Amygdala (tissue), 56 donors: Measurements from ENCODE around the gene NFASC.
A peak's percentile ranks its signal among the peaks of the same experiment; 100 is the strongest.

Experiments
- DNase-seq, 56 donors: peaks; one replicate each; lab custom pipeline; 2025; lab: John Stamatoyannopoulos, UW

NFASC gene

DNA sequence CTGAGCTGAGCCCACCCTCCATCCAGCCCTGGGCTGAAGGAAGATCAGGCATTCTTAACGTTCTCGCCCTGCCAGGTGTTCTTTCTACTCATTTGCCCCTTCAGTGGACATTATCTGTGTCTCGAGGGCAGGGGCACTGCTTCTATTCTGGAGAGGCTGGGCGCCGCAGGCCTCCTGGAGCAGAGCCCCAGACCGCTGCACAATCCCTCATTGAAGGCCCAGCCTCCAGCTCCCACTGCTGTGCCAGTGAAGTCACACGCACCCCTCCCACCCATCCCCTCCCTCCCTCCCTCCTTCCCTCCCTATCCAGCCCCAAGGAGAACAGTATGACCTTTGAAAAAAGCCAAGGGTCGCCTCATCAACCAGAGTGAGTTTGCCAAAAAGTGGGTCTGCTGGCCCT is 76.7 kb downstream of the NFASC start:
- DNase-seq: peak in 20 of 56 donors; percentile 9 to 60 (median 32)

DNA sequence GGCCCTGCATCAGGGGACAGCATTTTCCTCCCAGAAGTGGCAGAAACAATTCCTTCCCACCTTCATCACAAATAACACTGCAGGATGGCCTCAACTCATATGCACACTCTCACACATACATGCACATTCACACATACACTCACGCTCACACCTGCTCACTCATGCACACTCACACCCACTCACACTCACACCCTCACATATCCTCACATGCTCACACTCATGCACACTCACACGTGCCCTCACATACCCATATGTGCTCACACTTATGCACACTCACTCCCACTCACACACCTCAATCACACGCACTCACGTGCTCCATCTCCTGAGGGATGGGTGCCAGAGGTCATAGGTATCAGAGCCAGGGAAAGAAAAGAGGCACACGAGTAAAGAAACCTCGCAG is 77.1 kb downstream of the NFASC start:
- no peak for DNase-seq

DNA sequence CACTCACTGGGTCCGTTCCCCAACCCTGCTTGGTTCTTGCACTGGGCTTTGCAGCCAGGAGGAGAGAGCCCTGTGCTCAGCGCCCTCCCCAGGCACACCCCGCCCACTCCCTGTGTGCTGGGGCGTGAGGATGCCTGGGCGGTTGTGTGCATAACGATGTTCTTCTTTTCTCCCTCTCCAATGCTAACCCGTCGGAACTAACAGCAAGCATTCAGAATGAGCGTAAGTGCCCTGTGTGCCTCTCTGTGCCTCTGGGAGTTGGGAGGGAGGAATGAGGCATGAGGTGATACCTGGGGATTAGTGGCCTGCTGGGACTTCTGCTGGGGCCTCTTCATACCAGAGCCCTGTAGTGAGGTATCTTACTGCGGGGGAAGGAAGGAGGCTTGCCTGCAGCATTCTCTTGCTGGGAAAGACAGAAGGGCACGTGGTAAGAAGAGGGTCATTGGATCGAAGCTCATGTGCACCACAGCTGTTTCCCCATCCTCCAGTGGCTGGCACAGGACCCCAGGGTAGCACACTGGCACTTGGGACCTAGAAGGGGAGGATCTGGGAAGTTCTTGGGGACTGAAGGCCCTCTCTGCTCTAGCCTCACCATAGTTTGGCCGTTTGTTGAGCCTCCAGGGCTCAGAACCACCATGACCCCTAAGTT is 79.8 kb downstream of the NFASC start:
- no peak for DNase-seq

DNA sequence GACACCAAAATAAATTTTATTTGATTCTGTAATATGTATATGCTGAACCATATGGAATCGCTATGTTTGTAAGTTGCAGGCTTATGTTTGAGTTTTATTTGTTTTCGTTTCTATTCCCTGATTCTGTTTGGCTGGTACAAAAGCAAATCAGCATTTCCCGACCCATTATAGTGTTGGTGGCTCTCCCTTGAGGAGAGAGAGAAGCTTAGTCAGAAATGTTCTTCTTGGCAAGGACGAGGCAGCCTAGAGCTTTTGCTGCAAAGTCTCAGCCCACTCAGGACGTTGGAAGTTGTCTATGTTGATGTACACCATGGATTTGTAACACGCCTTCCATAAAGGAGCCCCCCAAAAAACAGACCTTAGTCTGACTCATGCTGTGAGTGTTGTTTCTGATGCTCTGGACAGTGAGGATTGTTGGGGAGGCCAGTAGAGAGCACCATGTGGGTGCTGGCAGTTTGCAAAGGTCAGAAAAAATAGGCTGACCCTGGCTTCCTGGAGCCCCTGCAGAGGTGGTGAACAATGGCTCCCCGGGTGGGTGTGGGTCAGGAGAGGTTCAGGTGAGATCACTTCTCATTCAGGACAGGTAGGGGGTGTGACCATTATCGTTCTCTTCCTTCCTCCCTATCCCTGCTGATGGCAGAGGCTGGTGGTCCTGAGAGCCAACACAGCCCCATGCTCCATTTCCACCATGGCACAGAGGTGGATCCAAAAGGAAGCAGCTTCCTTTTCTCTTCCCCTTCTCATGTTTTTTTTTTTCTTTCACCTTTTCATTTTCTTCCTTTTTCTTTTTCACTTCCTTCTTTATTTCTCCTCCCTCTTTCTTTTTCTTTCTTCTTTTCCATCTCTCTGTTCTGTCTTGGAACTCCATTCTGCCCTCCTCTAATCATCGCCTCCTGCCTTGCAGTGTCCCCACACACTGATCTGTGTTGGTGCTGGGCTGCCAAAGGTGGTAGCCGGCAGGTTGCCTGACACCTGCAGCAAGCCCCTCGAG is 88.0 kb downstream of the NFASC start:
- peak in 1 of 56 donors; percentile 26 for DNase-seq

DNA sequence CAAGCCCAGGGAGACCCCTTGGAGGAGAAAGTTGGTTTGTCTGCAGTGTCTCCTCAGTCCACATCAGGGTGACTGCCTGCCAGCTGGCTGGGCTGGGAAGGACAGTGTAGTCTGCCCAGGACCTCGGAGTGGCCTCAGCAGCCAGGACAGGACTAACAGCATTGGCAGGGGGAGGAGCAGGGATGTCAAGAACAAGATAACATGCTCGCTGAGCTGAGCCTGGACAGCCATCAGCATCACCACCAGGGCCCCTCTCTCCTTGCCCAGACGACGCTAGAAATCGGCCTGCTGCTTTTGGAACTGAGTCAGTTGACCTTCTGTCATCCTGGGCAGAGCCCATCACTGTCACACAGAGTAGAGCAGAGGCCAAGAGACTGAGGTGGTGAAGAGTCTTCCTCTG is 88.7 kb downstream of the NFASC start:
- DNase-seq: peak in 2 of 56 donors; percentile 19 to 26

DNA sequence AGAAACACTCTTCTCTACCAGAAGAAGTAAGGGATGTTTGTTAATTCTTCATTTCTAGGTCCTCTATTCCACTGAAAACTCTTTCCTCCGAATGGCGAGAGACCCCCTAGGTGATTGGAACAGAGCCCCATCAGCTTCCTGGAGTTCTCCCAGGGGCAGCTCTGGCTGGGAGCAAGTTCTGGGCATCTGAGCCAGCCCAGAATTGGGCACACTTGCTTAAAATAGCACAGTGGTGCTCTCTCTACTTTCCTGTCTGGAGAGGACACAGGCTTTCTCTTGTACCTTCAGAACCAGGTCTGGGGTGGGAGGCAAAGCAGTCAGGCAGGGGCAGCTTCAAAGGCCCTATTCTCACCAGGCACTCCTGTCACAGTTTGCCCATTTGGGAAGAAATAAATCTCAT is 89.2 kb downstream of the NFASC start:
- DNase-seq: peak in 1 of 56 donors; percentile 11

DNA sequence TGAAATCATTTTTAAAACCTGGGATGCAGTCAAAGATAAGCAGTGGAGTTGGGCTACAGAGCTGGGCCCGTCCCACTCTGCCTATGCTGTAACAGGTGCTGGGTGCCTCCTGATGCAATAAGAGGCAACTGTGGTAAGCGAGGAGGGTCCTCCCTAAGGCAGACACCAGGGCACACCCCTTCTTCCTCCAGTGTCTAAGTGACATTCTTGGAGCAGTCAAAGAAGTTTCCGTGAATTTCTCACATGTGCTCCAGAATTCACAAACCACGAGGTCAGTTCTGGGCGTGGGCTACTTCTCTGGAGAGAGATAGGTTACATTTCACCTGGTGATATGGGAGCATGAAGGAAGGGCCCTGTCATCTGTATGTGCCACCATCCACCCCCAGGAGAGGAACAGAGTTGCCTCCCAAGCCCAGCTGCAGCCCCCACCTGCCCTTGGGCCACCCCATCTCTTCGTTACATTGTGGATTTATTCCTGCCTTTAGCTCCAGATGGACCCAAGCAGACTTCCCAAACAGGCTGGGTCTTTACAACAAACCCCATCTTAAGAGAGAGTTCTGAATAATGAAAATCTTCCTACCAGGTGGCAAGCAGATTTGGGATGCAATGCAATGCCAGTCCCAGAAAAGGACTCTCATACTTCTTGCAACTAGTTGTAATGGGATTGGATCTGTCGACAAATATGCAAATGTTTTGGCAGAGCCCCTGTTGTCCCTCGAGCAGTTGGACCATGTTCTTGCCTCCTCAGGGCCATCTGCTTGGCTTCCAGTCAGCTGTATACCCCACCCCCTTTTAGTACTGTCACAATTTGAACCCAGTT is 89.9 kb downstream of the NFASC start:
- no peak for DNase-seq

DNA sequence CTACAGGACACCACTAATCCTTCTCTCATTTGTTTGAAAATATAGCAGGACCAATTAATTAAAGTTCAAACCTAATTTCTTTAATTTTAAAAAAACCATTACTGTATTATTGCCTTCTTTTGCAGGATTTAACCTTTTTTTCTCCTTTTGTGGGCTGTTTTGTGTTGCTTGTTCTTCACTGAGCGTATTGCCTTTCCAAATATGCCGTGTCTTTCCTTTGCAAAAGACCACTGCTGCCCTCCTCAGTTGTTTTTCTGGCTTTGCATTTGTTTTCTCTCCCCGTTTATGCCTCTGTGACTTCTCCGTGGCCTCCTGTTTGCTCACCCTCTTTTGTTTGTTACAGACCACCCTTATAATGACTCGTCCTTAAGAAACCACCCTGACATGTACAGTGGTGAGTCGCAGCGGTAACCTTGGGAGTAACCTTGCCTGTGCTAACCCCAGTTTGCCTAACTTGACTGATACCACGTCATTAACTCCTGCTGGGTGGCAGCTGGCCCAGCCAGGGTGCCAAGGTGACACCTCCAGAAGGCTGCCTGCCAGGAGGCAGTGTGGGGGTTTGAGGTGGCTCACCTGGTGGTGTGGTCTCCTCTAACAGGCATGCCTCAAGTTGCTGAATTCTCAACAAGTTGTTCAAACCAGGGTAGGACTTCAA is 91.2 kb downstream of the NFASC start:
- DNase-seq: no peak

DNA sequence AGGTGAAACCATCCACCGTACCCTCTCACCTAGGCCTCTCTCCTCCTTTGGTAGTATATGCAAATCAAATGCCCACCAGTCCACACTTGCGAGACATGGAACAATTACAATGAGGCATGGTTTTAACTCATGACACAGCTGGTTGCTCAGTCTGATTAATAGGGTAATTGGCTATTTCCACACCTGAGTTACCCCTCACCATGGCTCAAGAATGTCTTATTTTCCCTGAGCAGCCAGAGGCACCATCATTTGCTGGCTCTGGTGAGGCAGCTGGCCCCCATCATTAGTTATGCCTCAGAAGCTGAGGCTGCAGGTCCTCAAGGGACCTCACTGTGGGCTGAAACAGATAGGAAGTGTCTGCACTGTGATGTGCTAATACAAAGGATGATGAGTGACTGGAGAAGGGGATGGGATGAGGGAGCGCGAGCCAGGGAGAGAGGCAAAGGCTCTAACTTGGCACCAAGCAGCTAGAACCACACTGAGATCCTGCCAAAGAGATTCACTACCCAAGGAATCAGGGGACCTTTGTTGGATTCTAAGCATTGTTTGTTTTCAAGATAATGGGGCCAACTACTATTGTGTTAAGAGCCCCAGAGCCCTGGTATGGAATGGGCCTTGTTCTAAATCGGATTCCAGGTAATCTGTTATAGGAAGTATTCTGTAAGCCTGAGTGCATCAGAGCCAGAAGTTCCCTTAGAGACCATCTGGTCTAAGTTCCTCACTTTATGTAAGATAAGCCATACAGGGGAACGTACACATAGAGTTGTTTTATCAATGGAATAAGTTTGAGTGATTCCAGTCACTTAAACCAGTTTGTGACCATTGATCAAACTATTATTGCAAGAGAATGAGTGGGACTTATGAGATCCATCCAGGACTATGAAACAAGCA is 92.3 kb downstream of the NFASC start:
- DNase-seq: no peak

DNA sequence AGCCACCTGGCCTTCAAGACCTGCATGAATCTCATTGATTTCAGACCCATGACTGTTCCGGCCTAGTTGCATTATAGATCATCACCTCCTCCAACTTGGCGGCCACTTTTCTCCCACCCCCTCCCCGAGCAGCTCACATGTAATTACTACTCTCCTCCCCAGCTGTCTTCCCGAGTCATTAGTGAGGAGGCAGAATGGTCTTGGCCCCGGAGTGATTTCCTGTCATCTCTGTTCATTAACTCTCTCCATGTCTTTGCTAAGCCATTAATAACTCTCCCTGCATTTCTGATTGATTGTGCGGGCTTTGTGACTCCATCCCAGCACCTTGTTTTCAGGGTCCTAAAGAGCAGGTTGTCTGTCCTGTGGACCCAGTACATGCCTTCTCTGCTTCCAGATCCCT is 96.8 kb downstream of the NFASC start:
- no peak for DNase-seq

DNA sequence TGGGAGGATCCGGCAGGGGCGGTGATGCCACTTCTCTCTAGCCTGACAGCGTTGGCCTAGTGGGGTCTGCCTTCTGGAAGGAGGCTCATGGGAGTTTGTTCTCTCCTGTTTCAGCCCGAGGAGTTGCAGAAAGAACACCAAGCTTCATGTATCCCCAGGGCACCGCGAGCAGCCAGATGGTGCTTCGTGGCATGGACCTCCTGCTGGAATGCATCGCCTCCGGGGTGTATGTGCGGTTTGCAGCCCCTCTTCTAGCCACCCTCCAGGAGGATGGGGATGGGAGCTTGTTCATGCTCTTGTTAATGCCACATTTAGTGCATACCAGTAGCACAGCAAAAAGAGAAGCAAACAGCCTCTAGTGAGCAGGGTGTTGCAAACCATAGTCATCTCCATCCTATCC is 97.5 kb downstream of the NFASC start:
- DNase-seq: no peak

DNA sequence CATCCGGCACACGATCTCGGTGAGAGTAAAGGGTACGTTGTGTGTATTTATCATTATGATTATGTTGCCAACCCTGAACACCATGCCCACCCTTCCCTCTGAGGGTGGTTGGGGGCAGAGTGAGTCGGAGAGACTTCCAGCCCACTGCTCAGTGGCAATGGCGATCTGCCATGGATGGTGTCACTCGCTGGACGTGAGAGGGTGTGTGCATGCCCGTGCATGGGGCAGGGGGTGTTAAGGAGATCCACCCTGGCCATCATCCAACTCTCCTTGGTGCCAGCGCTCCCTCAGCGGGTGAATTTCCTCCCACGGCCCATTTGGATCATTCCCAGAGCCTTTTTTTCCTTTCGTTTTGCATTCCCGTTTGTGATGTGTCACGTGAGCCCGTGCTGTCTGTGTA is 98.3 kb downstream of the NFASC start:
- DNase-seq: peak in 3 of 56 donors; percentile 12 to 69 (median 23)

DNA sequence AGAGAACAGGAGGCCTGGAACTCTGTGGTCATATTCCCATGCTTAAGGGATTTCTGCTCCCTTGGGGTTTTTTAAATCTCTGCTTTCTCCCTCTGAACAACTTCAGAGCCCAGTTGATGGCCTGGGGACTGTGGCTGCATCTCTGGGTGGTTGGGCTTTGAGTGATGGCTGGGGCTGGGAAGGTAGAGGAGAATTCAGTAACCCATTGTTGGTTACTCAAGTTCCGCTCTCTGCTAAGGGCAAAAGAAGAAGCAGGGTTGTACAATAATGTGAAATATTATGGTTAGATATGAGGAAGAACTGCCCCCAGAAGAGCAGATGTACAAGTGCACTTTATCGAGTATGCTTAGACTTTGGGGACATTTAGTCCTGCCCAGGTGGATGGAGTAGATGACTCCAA is 100.3 kb downstream of the NFASC start:
- no peak for DNase-seq

DNA sequence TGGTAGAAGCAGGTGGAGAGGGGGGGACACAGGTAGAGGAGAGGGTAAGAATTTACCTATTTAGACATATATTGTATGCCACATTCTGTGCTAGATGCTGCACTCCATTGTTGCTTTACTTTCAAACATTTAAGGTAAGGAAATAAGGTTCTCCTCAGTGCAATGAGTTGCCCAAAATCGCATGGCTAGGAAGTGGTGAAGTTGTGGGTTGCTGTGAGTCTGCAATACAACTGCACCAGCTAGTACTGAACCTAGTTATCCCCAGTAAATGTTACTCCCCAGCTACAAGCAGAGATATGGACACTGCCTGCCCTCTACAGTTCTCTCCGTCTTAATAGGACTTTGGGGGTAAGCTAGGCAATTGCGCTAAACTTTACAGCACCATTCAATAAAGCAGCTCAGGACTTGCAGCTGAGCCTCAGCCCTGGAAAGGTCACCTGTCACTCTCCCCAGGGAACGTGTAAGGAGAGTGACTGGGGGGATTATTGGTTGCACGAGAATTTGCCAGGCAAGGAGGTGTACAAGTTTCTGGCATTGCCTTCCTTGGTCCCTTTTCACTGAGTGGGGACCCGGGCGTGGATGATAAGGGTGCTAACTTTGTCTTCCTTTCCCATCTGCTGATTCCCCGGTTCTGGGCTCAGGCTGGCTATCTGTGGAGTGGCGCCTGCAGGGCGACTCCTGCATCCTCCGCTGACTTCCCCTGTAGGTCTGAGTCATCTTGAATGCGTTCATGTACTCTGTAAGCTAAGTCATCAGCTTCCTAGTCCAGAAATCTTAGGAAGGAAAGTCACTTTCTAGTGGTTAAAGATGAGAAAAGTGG is 101.1 kb downstream of the NFASC start:
- no peak for DNase-seq

DNA sequence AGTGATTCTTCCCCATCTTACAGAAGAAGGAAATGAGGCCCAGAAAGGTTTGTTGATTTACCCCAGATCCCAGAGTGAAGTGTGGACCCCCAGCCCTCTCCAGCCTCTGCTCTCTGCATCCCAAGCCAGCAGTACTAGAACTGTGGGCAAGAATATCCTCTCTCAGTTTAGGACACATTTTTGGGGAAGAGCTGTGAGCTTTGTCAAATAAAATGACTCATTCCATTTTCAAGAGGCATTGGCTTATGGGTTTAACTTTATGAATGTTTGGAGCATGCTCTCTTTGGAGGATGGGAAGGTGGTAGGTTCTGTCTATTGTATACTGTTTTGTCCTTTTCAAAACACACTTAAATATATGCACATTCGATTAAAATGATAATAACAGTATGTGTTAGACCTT is 101.8 kb downstream of the NFASC start:
- no peak for DNase-seq

DNA sequence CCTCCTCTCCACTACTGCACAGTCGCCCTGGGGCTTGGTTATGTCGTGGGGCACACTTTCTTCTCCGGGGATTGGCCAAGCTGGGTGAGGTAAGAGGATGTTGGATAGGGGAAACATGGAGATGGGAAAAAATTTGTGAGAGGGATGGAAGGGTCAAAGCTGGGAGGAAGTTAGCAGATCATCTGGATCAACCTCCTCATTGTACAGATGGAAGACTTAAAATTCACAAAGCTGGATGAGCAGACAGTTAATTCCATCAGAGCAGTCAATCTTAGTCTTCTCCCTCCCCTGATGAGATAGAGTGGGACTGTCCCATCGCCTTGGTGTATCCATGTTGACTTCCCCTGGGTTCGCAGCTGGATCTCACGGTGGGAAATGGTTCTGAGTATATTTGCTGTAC is 102.8 kb downstream of the NFASC start:
- DNase-seq: no peak

DNA sequence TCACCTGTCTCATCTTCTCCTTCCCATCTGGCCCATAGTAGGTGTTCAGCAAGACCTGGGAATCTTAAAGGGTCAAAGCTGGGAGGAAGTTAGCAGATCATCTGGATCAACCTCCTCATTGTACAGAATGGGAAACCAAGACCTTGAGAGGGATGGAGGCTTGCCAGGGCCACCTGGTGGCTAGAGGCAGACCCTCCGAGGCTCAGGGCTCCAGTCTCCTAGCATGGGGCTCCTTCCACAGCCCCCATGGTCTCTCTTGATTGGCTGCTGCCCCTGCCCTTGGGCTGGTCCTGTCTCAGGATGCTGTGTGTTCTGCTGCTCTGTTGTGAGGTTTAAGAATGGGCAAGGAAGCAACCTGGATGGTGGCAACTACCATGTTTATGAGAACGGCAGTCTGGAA is 103.7 kb downstream of the NFASC start:
- DNase-seq: no peak

DNA sequence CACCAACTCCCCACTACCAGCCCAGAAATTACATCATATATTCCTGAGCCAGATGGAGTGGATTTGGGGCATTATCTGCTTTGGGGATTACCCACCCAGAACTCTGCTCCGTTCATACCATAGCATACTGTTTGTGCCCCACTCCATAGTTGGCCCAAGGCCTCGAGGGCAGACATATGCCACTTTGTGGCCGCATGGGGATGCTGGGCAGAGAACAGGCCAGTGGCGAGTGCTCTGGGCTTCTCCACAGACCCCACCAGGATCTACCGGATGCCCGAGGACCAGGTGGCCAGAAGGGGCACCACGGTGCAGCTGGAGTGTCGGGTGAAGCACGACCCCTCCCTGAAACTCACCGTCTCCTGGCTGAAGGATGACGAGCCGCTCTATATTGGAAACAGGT is 104.4 kb downstream of the NFASC start:
- no peak for DNase-seq
